T-helper 2 cell treated with Interferon-gamma antibody and Interleukin-4, amounts not matched to agents 5 μg/mL and 100 μg/mL, for 36 hours (primary cell): ENCODE data around the gene VARS2.

Experiments used
- DNase-seq: peaks from one replicate; pipeline ENCODE4 v3.0.0; 2021; ENCODE audit warnings: low spot score
- H3K27ac Mint-ChIP-seq: one replicate; pipeline ENCODE4 v1.8.0; 2021; ENCODE audit warnings: mild to moderate bottlenecking, mixed read lengths
- H3K27me3 Mint-ChIP-seq: one replicate; pipeline ENCODE4 v1.8.0; 2021; ENCODE audit warnings: low read depth, mixed read lengths
- H3K36me3 Mint-ChIP-seq: one replicate; pipeline ENCODE4 v1.8.0; 2021; ENCODE audit warnings: low read depth, mixed read lengths
- H3K4me1 Mint-ChIP-seq: one replicate; pipeline ENCODE4 v1.8.0; 2021; ENCODE audit warnings: low read depth, mixed read lengths
- H3K4me3 Mint-ChIP-seq: one replicate; pipeline ENCODE4 v1.8.0; 2022; ENCODE audit warnings: mild to moderate bottlenecking, moderate library complexity, mixed read lengths
- H3K9me3 Mint-ChIP-seq: one replicate; pipeline ENCODE4 v1.8.0; 2021; ENCODE audit warnings: mixed read lengths

The VARS2 gene

DNA sequence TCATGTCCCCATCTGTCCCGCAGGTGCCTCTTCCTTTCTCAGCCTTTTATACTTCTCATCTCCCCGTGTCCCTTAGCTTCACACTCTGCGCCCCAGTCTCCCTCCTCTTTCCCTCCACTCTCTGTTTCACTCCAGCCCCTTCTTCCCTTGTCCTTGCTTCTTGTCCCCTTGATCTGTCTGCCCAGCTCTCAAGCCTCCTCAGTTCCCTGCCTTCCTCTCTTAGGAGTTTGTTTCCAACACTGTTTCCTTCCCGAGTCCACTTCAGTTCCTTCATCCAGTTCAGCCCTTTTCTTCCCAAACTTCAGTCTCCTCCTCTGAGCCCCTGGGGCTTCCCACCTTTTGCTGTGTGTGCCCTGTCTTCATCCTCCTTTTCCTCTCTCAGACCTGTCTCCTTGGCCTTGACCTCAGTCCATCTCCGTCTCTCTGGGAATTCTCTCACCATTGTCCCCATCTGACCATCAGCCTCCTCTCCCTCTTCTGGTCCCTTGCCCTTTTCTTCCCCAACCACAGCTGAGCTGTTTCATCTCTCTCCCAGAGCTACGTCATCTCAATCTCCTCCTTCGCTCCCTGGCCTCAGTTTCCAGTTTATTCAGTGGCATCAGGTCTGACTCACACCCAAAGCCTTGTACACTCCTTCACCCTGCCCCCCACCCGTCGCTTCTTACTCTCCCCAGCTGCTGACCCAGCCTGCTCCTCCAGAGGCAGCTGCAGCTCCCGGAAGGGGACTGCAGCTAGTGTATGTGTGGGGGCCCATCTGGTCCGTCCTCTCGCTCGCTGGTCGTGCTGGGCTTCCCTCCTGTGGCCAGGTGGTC lies 32.4 kb upstream of the VARS2 start:
- Mint-ChIP-seq H3K27ac (no peak overlapping the region), H3K36me3 (no peaks in the 10 kb centered on the region), H3K4me1 (peaks cover 24% of the 10 kb centered on the region), H3K9me3 (no peaks in the 10 kb centered on the region), H3K4me3 (no peak overlapping the region), H3K27me3 (peaks cover 2% of the 10 kb centered on the region)
- DNase-seq, result no peak

DNA sequence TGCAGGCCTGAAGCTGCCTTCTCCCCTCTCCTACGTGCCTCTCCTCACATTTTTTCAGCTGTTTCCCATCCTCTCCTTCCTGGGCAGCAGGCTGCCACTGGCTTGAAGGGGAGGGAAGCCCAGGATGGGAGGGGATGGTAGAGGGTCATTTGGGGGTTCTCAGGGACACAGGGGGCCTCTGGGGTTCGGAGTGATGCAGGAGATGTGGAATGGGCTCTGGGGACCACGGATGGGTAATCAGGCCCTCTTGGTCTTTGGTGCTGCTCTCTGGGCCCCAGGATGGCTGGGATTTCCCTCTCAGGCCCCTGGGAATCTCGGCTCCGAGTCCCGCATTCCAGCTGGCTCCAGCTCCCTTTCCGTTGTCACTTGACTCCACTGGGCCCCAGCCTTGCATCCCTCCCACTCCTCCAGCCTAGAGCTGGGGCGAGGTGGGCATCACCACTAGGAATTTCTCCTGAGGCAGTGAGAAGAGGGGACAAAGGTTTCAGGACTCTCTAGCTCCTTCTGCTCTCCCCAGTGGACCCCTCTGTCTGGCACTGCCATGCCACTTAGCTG lies 31.8 kb upstream of the VARS2 start:
- H3K4me3 Mint-ChIP-seq, result no peak overlapping the region

GRCh38 chr6:30882759-30883684 lies 31.0 kb upstream of the VARS2 start:
- no peaks in the 10 kb centered on the region for H3K36me3 Mint-ChIP-seq
- DNase-seq, result no peak
- H3K4me1 Mint-ChIP-seq, result peaks cover 17% of the 10 kb centered on the region
- H3K27me3 Mint-ChIP-seq, result peaks cover 2% of the 10 kb centered on the region
- H3K4me3 Mint-ChIP-seq, result peak overlapping the region; percentile 78
- peak overlapping the region; percentile 62 for H3K27ac Mint-ChIP-seq
- H3K9me3 Mint-ChIP-seq, result no peaks in the 10 kb centered on the region

More for the DNA sequence above, 31.8 kb upstream of the VARS2 start:
- peaks cover 21% of the 10 kb centered on the region for H3K4me1 Mint-ChIP-seq
- H3K9me3 Mint-ChIP-seq, result no peaks in the 10 kb centered on the region
- H3K36me3 Mint-ChIP-seq, result no peaks in the 10 kb centered on the region
- H3K27ac Mint-ChIP-seq, result no peak overlapping the region
- H3K27me3 Mint-ChIP-seq, result peaks cover 2% of the 10 kb centered on the region
- DNase-seq, result no peak

DNA sequence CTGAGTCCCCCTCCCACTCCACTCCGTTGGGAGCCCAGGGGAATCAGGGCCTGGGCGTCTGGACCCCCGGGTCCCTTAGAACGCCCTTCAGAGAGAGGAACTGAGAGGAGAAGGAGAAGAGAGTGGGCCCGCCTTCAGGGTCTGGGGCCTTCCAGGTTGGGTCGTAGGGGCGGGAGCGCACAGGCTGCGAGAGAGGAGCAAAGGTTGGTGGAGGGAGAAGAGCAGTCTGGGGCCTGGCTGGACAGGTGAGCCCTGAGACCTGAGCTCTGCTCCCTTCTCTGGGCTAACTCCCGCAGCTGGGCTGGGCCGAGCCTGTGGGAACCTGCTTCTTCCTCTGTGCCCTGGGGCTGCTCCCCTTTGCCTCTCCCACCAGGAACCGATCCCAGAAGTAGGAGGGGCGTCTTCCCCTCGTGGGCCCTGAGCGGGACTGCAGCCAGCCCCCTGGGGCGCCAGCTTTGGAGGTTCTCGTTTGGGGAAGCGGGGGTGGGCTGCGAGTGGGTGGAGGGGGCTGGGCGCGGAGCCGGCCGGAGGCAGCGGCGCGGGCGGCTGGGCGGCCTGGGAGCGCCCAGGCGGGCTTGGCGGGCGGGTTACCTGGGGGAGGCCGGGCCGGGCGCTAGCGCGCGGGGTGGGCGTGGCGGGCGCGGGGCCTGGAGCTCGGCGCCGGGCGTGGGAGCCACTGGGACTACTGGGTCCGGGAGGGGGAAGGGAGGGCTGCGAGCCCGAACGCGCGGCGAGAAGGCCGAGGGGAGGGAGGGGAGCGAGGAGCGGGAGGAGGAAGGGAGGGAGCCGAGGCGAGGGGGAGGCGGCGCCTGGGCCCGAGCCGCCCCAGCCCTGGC lies 30.1 kb upstream of the VARS2 start, which contains the start of gene DDR1:
Gene DDR1, plus strand, starts transcription at position 835 of the 836 bp plus-strand sequence. CDS start 4,211 bp downstream, outside the sequence.
- peaks cover 17% of the 10 kb centered on the region for H3K4me1 Mint-ChIP-seq
- H3K36me3 Mint-ChIP-seq, result no peaks in the 10 kb centered on the region
- no peaks in the 10 kb centered on the region for H3K9me3 Mint-ChIP-seq
- DNase-seq, result peak; percentile 19
- H3K4me3 Mint-ChIP-seq, result peak within 1 kb of the TSS; percentile 78
- H3K27ac Mint-ChIP-seq, result peak within 1 kb of the TSS; percentile 62
- H3K27me3 Mint-ChIP-seq, result peaks cover 2% of the 10 kb centered on the region

DNA sequence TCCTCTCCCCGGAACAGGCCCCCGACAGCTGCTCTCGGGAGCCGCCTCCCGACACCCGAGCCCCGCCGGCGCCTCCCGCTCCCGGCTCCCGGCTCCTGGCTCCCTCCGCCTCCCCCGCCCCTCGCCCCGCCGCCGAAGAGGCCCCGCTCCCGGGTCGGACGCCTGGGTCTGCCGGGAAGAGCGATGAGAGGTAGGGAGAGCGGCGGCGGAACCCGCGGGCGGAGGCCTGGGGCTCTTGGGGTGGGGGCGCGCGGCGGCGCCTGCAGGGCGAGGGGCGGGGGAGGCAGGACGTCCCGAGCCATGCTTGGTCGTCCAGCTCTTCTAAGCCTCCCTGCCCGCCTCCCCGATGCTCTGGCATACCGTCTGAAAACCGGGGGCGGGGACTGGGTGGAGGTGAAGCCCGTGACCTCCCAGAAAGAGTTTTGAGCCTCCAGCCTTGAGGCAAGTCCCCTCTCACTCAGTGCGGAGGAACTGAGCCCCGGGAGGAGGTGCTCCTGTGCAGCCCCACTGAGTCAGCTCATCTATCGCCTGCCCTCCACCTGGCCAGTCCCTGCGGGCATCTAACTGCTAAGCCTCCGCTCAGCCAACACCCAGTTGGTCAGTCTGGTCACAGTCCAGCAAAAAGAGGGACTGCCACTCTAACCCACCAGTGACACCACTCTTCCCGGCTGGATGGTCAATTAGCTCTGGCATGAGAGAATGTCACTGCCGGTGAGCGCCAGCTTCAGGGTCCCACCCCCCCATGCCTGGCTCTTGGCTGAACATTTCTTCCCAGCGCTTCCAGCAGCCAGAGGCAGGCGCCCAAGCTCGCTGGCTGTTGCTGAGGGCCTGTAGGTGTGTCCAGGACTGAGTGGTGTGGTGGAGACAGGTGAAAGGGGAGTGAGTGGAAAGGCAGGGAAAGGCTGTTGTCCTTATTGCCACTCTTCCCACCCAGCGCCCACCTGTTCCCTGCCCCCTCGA lies 29.2 kb upstream of the VARS2 start:
- Mint-ChIP-seq H3K27ac (peak overlapping the region; percentile 27), H3K27me3 (peaks cover 2% of the 10 kb centered on the region), H3K4me3 (peak overlapping the region; percentile 60), H3K36me3 (no peaks in the 10 kb centered on the region), H3K9me3 (no peaks in the 10 kb centered on the region), H3K4me1 (peaks cover 17% of the 10 kb centered on the region)
- DNase-seq, result peak; percentile 45

DNA sequence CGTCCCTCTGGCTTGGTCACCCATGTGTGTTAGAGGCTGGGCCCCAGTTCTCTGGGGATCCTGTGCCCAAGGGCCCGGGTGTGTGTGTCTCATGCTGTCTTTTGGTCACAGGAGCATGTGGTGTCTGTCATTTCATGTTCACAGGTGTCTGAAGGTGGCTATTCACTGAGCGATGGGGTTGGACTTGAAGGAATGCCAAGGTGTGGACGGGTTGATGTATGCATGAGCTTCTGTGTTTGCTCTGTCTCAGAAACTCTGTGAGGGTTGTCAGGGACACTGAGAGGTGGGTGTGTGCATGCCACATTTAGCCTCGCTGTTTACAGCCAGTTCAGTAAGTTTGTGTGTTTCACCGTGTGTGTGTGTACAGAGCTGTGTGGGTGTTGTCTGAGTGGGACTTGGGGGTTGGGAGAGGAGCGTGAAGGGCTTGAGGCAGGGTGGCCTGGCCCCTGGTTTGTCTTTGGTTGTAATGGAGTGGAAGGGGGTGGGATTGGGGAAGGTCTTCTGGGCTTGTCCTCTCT lies 28.5 kb upstream of the VARS2 start:
- DNase-seq, result no peak
- H3K27me3 Mint-ChIP-seq, result peaks cover 2% of the 10 kb centered on the region
- H3K36me3 Mint-ChIP-seq, result no peaks in the 10 kb centered on the region
- peaks cover 17% of the 10 kb centered on the region for H3K4me1 Mint-ChIP-seq
- no peaks in the 10 kb centered on the region for H3K9me3 Mint-ChIP-seq
- H3K4me3 Mint-ChIP-seq, result peak overlapping the region; percentile 60
- H3K27ac Mint-ChIP-seq, result no peak overlapping the region

DNA sequence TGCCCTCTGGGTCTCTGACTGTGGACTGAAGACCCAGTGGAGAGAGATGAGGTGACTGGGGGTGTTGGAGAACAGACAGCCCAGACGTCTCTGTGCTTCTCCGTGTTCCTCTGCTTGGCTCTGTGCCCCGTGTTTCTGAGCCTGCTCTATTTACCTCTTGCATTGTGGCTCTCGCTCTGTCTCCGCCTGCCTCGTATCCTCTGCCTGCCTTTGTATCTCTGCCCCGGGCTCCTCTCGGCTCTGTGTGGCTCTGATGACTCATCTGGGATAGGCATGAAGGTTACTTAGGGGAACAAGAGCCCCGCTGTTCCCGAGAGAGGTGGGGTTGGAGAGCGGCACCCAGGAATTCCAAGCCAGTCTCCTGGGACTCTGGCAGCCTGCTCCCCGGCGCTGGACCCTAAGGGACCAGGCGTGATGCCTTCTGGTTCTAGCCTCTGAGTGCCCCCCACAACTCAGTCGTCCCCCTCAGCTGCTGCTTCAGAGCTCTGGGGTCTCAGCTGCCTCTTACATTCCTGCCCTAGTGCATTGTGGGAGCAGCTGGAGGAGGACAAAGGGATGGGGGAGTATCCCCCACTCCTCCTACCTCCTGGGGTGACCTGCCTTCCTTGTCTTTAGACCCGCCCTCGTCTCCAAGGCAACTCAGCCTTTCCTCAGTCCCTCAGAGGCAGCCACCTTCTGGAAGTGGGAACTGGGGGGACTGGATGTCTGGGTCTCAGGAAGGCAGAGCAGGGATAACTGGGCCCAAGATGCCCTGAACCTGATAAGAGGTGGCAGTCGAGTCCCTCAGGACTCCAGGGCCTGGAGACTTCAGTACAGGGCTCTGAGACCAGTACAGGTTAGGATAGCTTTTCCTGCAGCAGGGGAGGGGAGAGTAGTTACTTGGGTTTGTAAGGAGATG lies 27.8 kb upstream of the VARS2 start:
- H3K4me3 Mint-ChIP-seq, result peak overlapping the region; percentile 60
- no peak for DNase-seq
- H3K9me3 Mint-ChIP-seq, result no peaks in the 10 kb centered on the region
- peaks cover 17% of the 10 kb centered on the region for H3K4me1 Mint-ChIP-seq
- H3K27ac Mint-ChIP-seq, result no peak overlapping the region
- no peaks in the 10 kb centered on the region for H3K36me3 Mint-ChIP-seq
- H3K27me3 Mint-ChIP-seq, result peaks cover 2% of the 10 kb centered on the region

GRCh38 chr6:30886897-30887255 lies 27.2 kb upstream of the VARS2 start:
- peak overlapping the region; percentile 0 for H3K4me3 Mint-ChIP-seq
- H3K9me3 Mint-ChIP-seq, result no peaks in the 10 kb centered on the region

DNA sequence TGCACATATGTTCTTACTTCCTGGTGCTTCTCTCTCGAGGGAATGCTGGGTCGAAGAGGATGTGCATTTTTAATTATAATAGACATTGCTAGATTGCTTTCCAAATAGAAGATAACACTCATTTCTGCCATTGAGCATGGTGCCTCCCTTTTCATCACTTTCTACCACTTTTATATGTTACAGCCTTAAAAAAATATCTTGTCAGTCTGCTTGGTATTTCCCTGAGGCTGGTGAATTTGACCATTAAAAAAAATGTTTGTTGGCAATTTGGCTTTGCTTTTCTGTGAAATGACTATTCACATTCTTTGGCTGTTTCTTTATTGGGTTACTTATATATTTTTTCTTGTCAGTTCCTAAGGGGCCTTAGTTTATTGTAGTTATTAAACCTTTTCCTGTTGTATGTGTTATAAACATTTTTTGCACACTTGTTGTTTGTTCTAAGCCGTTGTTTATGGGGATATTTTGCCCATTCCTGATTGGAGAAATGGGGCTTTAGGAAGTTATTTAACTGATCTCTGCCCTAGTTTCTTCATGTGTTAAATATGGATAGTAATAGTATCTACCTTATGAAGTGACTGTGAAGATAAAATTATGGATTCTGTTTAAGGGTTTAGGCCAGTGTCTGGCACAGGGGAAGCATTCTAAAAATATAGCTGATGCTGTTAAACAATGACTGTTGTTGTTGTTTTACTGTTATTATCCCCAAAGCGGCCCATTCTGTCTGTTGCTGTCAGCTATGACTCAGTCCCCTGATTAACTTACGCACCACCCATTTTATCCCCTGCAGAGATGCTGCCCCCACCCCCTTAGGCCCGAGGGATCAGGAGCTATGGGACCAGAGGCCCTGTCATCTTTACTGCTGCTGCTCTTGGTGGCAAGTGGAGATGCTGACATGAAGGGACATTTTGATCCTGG lies 25.9 kb upstream of the VARS2 start:
- no peak overlapping the region for H3K27ac Mint-ChIP-seq
- H3K4me3 Mint-ChIP-seq, result no peak overlapping the region
- no peak for DNase-seq
- peaks cover 14% of the 10 kb centered on the region for H3K4me1 Mint-ChIP-seq
- H3K27me3 Mint-ChIP-seq, result no peaks in the 10 kb centered on the region
- no peaks in the 10 kb centered on the region for H3K9me3 Mint-ChIP-seq
- H3K36me3 Mint-ChIP-seq, result no peaks in the 10 kb centered on the region

More at GRCh38 chr6:30886897-30887255, 27.2 kb upstream of the VARS2 start:
- peaks cover 17% of the 10 kb centered on the region for H3K4me1 Mint-ChIP-seq
- H3K36me3 Mint-ChIP-seq, result no peaks in the 10 kb centered on the region
- H3K27me3 Mint-ChIP-seq, result peaks cover 2% of the 10 kb centered on the region
- H3K27ac Mint-ChIP-seq, result no peak overlapping the region
- DNase-seq, result no peak

GRCh38 chr6:30888816-30889495 lies 25.1 kb upstream of the VARS2 start:
- H3K27ac Mint-ChIP-seq, result no peak overlapping the region
- H3K27me3 Mint-ChIP-seq, result no peaks in the 10 kb centered on the region
- H3K4me3 Mint-ChIP-seq, result no peak overlapping the region
- no peaks in the 10 kb centered on the region for H3K9me3 Mint-ChIP-seq
- H3K4me1 Mint-ChIP-seq, result peaks cover 9% of the 10 kb centered on the region
- no peak for DNase-seq
- no peaks in the 10 kb centered on the region for H3K36me3 Mint-ChIP-seq
